ENCODE data around the gene VEZF1.

VEZF1 gene

GRCh38 chr17:57987581-57988300 is at the start of gene VEZF1:
VEZF1 (minus strand) TSS chr17:57988254; CDS start chr17:57988111, 143 bp downstream.
- no peak for FAIRE-seq

GRCh38 chr17:58032691-58033415 is 44.8 kb upstream of the VEZF1 start:
- no peak for FAIRE-seq

- FAIRE-seq, result no peak
Measured at GRCh38 chr17:58028578-58028977, 40.5 kb upstream of the VEZF1 start.

GRCh38 chr17:58020401-58020800 is 32.3 kb upstream of the VEZF1 start:
- no peak for FAIRE-seq

GRCh38 chr17:58019521-58019920 is 31.5 kb upstream of the VEZF1 start:
- FAIRE-seq, result no peak

GRCh38 chr17:58019039-58019438 is 31.0 kb upstream of the VEZF1 start:
- FAIRE-seq, result no peak

GRCh38 chr17:58010067-58010799 is 22.2 kb upstream of the VEZF1 start:
- FAIRE-seq, result no peak

- no peak for FAIRE-seq
Measured at GRCh38 chr17:58007781-58008706, 20.0 kb upstream of the VEZF1 start.

- FAIRE-seq, result peak; percentile 90
Measured at GRCh38 chr17:58006924-58007780, 19.1 kb upstream of the VEZF1 start, which contains the start of gene SRSF1. SRSF1 (minus strand) TSS chr17:58007246; CDS start chr17:58007137, 109 bp downstream.

GRCh38 chr17:58006560-58006923 is 18.5 kb upstream of the VEZF1 start:
- FAIRE-seq, result no peak

GRCh38 chr17:58005728-58006559 is 17.9 kb upstream of the VEZF1 start:
- no peak for FAIRE-seq

GRCh38 chr17:58005031-58005727 is 17.1 kb upstream of the VEZF1 start:
- FAIRE-seq, result no peak

- no peak for FAIRE-seq
Measured at GRCh38 chr17:58004060-58004459, 16.0 kb upstream of the VEZF1 start.

- no peak for FAIRE-seq
Measured at GRCh38 chr17:58002973-58003372, 14.9 kb upstream of the VEZF1 start.

- FAIRE-seq, result no peak
Measured at GRCh38 chr17:58002154-58002948, 14.3 kb upstream of the VEZF1 start.

- FAIRE-seq, result peak; percentile 41
Measured at GRCh38 chr17:58001461-58002124, 13.5 kb upstream of the VEZF1 start.

- peak; percentile 90 for FAIRE-seq
Measured at GRCh38 chr17:57999496-58000017, 11.5 kb upstream of the VEZF1 start.

GRCh38 chr17:57999010-57999495 is 11.0 kb upstream of the VEZF1 start:
- FAIRE-seq, result no peak

Measured in A204.1 (cell line).